Measurements from ENCODE around the gene DDX6. TPM values are rescaled to one million over a fixed set of nuclear protein-coding genes. Genes with fewer than 3 reads are reported as not detected.
"Not testable (repeated sequence)": the region's sequence is repeated elsewhere in the genome, so short reads cannot be mapped to it uniquely, and the experiment has no call there.

The DDX6 gene
- total RNA-seq, 1 experiment from 2014 or later: 155 TPM

DNA sequence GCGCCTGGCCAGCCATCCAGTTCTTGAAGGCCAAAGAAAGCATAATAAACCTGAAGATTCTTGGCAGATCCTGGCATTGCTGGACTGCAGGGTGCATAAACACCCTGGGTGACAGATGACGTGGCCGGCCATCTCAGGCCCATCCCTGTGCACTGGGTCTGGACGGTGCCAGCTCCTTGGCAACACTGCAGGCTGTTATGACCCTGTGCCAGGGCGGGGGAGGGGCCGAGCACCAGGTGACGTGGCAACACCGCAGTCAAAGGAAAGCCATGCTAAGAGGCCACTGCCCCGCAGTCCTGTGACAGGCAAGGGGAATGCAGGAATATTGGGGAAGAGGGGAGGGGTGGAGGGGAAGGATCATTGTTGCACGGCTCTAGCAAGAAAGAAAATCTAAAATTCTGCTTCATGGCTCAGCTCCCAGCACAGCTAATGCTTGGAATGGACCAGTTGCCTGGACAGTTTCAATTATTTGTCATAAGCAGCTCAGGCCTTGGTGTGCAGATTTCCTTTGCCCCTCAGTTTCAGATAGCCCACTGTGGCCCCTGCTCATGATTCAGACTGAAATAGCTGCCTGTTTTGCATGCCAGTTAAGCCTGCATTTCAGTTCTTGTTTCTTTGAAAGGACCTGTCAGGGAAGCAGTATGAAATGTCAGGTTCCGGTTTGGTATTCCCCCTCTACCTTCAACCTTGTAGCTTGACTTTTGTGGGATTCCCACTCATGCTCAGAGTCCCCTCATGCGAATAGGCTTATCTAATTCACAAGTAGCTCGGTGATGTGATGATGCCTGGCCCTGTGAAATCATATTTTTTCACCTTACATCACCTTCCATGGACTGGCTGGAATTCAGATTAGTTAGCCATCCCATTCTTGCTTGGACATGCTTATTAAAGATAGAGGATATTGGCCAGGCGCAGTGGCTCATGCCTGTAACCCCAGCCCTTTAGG, 29.7 kb upstream of the DDX6 start:
- intact Hi-C loops (cut with micrococcal nuclease; ENCODE audit: unreplicated experiment) (no loop called here), in situ Hi-C loops (cut with HindIII; ENCODE audit: low pct_unique_long_range_greater_than_20kb, low sequenced_read_pairs) (no loop called here)
- Histone ChIP-seq H3K27me3 (ENCODE audit: control insufficient read depth, insufficient read depth, low read length) (no peaks in the 10 kb centered on the region), H3K27ac (ENCODE audit: low read length) (no peak overlapping the region), H3K36me3 (ENCODE audit: control insufficient read depth, insufficient read depth, low read length) (no peaks in the 10 kb centered on the region), H3K4me3 (ENCODE audit: low read depth in 2 of 2, low read length in 2 of 2) (no peak overlapping the region), H3K4me1 (ENCODE audit: control insufficient read depth, insufficient read depth, low read length) (no peaks in the 10 kb centered on the region), H3K9me3 (ENCODE audit: control insufficient read depth, insufficient read depth, low read depth, low read length) (no peaks in the 10 kb centered on the region)
- ATAC-seq (peak; percentile 54), DNase-seq (ENCODE audit: low read depth, low spot score) (no peak)
- CTCF ChIA-PET: no interaction called here
- TF ChIP-seq SIN3A (IDR thresholded peaks at IDR 0.05; ENCODE audit: borderline replicate concordance, insufficient read depth, low read depth, low read length): no peak
- TF ChIP-seq TCF7L2 (IDR thresholded peaks at IDR 0.05; ENCODE audit: low read depth, low read length): no peak
- no peak for TF ChIP-seq REST (IDR thresholded peaks at IDR 0.05; ENCODE audit: insufficient read depth in 1 of 2, low read depth in 2 of 2, low read length in 1 of 2)
- POLR2A ChIA-PET: interaction anchor here (0.5 kb wide), 1 partner anchor 25 kb away, joined by 9 read pairs; no protein-coding TSS in a partner anchor
- no TSS peak for BruUV-seq (replicated peaks)

DNA sequence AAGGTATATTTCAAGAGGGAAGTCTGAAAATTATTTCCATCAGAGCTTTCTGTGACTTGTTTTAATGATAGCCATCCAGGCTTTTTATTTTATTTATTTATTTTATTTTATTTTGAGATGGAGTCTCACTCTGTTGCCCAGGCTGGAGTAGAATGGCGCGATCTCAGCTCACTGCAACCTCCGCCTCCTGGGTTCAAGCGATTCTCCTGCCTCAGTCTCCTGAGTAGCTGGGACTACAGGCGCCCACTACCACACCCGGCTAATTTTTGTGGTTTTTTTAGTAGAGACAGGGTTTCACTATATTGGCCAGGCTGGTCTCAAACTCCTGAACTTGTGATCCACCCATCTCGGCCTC, 29.0 kb upstream of the DDX6 start:
- H3K4me1 ChIP-seq (ENCODE audit: control insufficient read depth, insufficient read depth, low read length); CTCF ChIA-PET; H3K36me3 ChIP-seq (ENCODE audit: control insufficient read depth, insufficient read depth, low read length); ATAC-seq; H3K27ac ChIP-seq (ENCODE audit: low read length); H3K4me3 ChIP-seq (ENCODE audit: low read depth in 2 of 2, low read length in 2 of 2); in situ Hi-C loops (cut with HindIII; ENCODE audit: low pct_unique_long_range_greater_than_20kb, low sequenced_read_pairs); H3K27me3 ChIP-seq (ENCODE audit: control insufficient read depth, insufficient read depth, low read length); DNase-seq (ENCODE audit: low read depth, low spot score); intact Hi-C loops (cut with micrococcal nuclease; ENCODE audit: unreplicated experiment); H3K9me3 ChIP-seq (ENCODE audit: control insufficient read depth, insufficient read depth, low read depth, low read length); BruUV-seq (replicated peaks): not testable (repeated sequence)
- POLR2A ChIA-PET: interaction anchor here (0.5 kb wide), 1 partner anchor 24 kb away, joined by 9 read pairs; no protein-coding TSS in a partner anchor

- Histone ChIP-seq H3K9me3 (ENCODE audit: control insufficient read depth, insufficient read depth, low read depth, low read length) (no peaks in the 10 kb centered on the region), H3K27me3 (ENCODE audit: control insufficient read depth, insufficient read depth, low read length) (no peaks in the 10 kb centered on the region), H3K27ac (ENCODE audit: low read length) (no peak overlapping the region), H3K4me3 (ENCODE audit: low read depth in 2 of 2, low read length in 2 of 2) (no peak overlapping the region), H3K36me3 (ENCODE audit: control insufficient read depth, insufficient read depth, low read length) (no peaks in the 10 kb centered on the region), H3K4me1 (ENCODE audit: control insufficient read depth, insufficient read depth, low read length) (no peaks in the 10 kb centered on the region)
- ChIA-PET POLR2A (no interaction called here), CTCF (interaction anchor here (0.6 to 0.7 kb wide), 2 partner anchors 134 to 150 kb away, joined by 3 to 7 read pairs; no protein-coding TSS in a partner anchor)
- intact Hi-C loops (cut with micrococcal nuclease; ENCODE audit: unreplicated experiment): no loop called here
- ATAC-seq: no peak
- TF ChIP-seq REST (IDR thresholded peaks at IDR 0.05; ENCODE audit: insufficient read depth in 1 of 2, low read depth in 2 of 2, low read length in 1 of 2) (no peak), SIN3A (IDR thresholded peaks at IDR 0.05; ENCODE audit: borderline replicate concordance, insufficient read depth, low read depth, low read length) (no peak), CTCF (IDR thresholded peaks at IDR 0.05) (no peak), TCF7L2 (IDR thresholded peaks at IDR 0.05; ENCODE audit: low read depth, low read length) (no peak), POLR2AphosphoS5 (IDR thresholded peaks at IDR 0.05; ENCODE audit: low read depth, low read length) (no peak)
- DNase-seq (ENCODE audit: low read depth, low spot score): no peak
- in situ Hi-C loops (cut with HindIII; ENCODE audit: low pct_unique_long_range_greater_than_20kb, low sequenced_read_pairs): no loop called here
- BruUV-seq (replicated peaks): no TSS peak
Measured at GRCh38 chr11:118819334-118820024, 28.5 kb upstream of the DDX6 start.
